Mononuclear cell (primary cell): ENCODE results near the gene PRPF38B. TPM values are rescaled to one million over a fixed set of nuclear protein-coding genes. Genes with fewer than 3 reads are reported as not detected.

ENCODE experiments used
- total RNA-seq: library from RNA; depleted of rRNA; stranded (reverse); fragments of >200 nt; gene quantifications from one replicate; pipeline ENCODE4 v1.2.3, GENCODE V29; 2012

PRPF38B gene
- total RNA-seq, 1 donor, result 58.4 TPM

Other genes starting within 250 kb of the PRPF38B start
- gene NBPF6, start 242.0 kb upstream of the PRPF38B start, total RNA-seq, result not detected
- 22.9 TPM for gene EEIG2, start 132.2 kb upstream of the PRPF38B start, total RNA-seq
- gene HENMT1, start 31.2 kb upstream of the PRPF38B start, total RNA-seq, result 6.3 TPM
- gene FNDC7, start 20.6 kb downstream of the PRPF38B start, total RNA-seq, result 0.21 TPM
- 98.9 TPM for gene STXBP3, start 54.4 kb downstream of the PRPF38B start, total RNA-seq
- gene AKNAD1, start 164.8 kb downstream of the PRPF38B start, total RNA-seq, result not detected
- 2.1 TPM for gene GPSM2, start 184.7 kb downstream of the PRPF38B start, total RNA-seq